ENCODE data around the gene RPP14.
"Not testable (repeated sequence)": the region's sequence is repeated elsewhere in the genome, so short reads cannot be mapped to it uniquely, and the experiment has no call there.

The RPP14 gene

DNA sequence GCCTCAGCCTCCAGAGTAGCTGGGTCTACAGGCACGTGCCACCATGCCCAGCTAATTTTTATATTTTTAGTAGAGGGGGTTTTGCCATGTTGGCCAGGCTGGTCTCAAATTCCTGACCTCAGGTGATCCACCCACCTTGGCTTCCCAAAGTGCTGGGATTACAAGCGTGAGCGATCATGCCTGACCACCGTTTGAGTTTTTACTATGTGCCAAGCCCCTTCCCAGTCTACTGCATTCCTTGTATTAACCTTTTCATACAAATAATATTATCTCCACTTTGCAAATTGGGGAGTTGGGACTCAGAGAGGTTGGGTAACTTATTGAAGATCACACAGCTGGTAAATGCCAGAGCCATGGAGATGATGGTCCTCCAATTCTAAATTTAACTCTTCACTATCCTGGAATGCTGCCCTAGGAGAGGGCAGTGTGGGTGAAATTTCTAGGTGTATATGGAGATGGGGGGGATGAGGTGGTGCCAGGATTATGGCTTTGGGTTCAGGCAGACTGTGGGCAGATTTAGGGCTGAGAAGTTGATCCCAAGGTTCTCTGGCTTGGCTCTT lies 25.6 kb downstream of the RPP14 start:
- DNase-seq (ENCODE audit: low spot score) = no peak

DNA sequence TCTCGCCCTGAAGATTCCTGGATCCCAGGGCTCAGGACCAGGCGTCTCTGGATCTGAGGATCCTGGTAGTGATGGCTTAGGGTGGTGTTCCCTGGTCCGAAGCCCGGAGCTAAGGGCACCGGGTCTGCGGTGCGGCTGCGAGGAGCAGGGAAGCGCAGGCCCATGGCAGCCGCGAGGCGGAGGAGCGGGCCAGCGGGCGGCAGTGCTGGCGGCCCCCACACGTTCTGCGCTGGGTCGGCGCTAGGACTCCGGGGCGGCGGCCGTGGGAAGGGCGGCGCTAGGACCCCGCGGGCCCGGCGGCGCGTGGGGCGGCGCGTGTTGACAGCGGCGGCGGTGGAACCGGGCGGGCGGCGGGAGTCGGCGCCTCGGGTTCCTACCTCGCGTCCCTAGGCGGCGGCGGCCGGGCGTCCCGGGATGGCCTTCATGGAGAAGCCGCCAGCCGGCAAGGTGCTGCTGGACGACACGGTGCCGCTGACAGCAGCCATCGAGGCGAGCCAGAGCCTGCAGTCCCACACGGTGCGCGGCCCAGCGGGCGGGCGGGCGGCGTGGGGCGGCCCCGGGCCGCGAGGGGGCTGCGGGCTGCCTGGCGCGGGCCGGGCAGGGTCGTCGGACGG lies 26.6 kb downstream of the RPP14 start, which contains the start of gene PXK:
TSS of gene PXK (plus strand) at position 318 of the 614 bp plus-strand sequence. CDS start at position 415, 97 bp downstream.
- peak; percentile 88 for DNase-seq (ENCODE audit: low spot score)

DNA sequence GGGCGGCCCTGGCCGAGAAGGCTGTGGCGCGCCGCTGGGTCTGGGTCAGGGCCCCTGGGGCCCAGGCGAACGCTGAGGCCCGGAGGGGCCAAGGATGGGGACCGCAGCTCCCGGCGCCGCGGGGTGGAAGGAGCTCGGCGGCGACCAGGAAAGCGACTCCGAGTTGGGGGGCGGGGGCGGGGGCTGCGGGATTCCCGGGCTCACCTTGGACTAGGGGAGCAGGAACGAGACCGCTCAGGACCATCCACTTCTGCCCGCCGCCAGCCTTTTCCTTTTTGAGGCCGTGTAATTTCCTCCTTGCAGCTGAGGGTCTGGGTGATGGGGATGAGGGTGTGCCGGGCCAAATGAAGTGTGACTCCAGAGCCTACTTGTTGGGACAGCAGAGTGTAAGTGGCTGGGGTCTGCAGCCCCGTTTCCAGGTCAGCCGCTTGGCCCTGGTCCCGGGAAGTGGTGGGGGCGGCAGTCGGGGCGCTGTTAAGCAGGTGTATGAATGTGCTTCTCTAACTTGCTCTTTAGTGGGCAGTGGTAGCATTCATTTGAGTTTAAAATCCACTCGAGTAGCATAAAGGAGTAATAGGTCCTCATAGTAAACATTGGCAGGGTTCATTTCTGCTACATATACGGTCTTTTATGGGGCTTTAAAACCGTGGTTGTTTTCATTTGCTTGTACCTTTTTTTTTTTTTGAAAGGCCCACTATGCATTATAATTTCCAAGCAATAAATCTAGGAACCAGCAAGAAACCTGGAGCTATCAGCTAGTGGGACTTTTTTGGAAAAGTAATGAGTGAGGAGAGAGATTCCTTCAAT lies 27.4 kb downstream of the RPP14 start:
- DNase-seq (ENCODE audit: low spot score) = peak; percentile 57

DNA sequence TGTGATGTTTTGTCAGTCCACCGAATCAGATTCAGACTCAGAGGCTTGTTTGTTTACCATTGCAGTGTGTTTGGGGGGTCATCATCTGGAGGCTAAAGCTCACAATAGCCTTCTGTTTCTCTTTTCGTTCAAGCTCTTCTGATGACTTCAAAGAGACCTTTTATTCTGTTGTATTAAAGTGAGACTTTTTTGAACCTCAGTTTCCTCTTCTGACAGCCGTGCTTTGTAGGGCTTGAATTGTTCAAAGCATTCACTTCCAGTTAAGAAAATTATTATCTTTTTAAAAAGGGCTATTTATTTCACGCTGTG lies 27.9 kb downstream of the RPP14 start:
- DNase-seq (ENCODE audit: low spot score) = peak; percentile 89

DNA sequence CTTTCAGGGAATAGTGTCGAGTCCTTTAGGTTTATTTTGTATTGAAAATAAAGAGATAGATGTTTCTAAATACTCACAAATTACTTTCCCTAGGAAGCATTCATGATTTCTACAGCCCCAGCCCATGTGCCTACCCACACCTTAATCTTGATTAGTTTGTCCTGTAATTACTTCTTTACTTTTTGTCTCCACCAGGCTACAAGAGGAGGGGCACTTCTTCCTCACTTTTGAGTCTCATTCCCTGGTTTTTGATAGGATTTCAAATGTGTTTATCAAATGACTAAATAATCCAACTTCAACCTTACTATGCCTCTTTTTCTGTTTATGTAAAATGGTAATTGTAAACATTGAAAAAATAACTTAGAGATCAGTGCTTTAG lies 28.4 kb downstream of the RPP14 start:
- DNase-seq (ENCODE audit: low spot score) = no peak

DNA sequence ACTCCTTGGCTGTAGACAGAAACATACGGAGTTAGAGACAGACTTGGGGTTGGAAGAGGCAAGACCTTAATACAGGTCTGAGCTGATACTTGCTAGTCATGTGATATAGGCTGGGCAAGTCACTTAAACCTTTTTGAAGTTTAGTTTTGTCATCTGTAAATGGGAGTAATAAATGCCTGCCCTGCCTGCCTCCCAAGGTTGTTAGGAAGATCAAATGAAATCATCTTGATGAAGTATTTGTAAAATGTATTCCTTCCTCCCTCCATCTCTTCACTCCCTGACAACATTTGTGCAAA lies 29.6 kb downstream of the RPP14 start:
- no peak for DNase-seq (ENCODE audit: low spot score)

DNA sequence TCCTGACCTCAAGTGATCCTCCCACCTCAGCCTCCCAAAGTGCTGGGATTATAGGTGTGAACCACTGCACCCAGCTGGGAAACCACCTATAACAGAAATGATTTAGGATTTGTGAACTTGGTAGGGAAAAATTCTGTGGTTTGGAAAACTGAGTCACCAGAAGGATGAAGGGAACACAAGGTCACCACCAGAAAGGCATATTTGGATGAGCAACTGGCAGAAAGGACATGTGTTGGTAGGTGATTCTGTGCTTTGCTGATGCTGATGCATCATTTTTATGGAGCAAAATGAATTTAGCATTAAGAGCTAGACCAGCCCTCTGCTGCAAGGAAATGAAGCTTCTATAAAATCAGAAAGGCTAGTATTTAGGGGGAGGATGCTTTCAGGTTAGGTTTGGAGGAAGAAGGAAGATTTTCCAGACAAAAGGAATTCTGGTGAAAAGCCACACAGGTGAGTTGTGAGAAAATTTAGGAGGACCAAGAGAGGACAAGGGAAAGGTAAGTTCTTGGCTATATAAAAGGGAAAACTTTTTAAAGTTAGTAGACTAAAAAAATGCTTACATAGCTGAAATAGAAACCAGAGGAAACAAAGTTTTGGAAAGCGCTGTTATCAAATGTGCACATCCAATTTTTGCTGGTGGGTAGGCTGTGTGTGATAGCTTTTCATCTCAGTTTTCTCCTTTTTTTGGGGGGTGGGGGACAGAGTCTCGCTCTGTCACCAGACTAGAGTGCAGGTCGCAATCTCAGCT lies 30.3 kb downstream of the RPP14 start:
- no peak for DNase-seq (ENCODE audit: low spot score)

DNA sequence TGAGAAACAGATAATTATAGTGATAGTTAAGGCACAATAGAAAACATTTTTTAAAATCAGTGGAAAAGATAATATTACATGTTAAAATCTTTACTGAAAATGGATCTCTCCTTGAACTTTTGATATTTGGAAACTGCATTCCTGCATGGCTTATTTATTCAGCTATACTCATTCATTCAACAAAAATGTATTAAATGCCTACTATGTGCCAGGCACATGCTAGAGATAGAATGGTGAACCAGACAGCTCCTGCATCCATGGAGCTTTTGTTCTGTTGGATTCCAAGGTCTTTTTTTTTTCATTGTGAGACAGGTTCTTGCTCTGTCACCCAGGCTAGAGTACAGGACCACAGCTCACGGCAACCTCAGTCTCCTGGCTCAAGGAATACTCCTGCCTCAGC lies 31.1 kb downstream of the RPP14 start:
- no peak for DNase-seq (ENCODE audit: low spot score)

DNA sequence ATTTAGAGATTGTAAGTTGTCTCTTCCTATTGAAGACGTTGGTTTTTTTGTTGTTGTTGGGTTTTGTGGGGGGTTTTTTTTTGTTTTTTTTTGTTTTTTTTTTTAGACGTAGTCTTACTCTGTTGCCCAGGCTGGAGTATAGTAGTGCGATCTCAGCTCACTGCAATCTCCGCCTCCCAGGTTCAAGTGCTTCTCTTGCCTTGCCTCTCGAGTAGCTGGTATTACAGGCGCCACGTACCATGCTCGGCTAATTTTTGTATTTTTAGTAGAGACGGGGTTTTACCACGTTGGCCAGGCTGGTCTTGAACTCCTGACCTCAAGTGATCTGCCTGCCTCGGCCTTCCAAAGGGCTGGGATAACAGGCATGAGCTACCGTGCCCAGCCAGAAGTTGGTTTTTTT lies 33.1 kb downstream of the RPP14 start:
- DNase-seq (ENCODE audit: low spot score) = not testable (repeated sequence)

DNA sequence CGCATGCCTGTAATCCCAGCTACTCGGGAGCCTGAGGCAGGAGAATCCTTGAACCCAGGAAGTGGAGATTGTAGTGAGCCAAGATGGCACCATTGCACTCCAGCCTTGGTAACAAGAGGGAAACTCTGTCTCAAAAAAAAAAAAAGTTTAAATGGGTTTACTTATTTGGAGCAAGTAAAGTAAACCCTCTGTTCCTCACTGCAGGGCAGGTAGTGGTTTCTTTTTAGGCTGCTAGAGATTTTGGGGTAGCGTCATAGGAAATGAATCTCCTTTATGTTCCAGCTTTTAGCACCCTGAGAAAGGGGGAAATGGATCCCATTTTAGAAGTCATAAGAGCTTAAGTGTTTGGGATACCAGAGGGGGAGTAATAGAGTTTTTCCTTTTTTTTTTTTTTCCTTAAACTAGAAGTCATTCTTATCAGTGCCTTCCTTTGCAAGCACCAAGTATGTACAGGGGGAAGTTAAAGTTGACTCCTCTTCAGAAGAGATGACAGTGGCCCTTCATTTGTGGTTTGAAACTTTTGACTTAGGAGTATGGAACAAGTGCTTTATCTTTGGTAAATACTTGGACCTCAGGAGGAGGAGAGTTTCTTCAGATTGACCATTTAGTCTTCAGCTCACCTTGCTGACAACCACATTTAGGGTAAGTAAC lies 34.7 kb downstream of the RPP14 start:
- DNase-seq (ENCODE audit: low spot score) = no peak

DNA sequence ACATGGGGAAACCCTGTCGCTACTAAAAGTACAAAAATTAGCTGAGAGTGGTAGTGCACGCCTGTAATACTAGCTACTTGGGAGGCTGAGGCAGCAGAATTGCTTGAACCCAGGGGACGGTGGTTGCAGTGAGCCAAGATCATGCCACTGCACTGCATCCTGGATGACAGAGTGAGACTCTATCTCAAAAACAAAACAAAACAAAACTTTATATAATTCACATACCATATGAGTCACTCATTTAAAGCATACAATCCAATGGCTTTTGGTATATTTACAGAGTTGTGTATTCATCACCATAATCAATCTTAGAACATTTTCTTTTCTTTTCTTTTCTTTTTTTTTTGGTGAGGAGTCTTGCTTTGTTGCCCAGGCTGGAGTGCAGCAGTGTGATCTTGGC lies 35.3 kb downstream of the RPP14 start:
- no peak for DNase-seq (ENCODE audit: low spot score)

DNA sequence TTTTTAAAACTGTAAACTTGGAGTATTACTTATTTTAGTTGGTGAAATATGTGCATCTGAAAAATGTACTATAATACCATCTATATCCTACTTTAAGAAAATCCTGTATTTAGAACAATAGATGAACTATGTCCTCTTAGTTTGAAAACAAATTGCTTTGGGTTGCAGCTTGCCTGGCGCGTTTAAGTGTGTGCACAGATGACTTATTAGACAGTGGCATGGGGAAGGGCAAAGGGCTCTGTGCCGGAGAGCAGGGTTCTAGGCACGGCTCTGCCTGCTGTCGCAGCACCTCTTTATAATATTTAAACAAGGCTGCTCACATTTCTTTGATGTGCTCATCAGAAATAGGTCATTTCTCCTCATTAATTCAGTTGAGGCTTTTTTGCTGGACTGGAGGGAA lies 36.6 kb downstream of the RPP14 start:
- DNase-seq (ENCODE audit: low spot score) = peak; percentile 50

DNA sequence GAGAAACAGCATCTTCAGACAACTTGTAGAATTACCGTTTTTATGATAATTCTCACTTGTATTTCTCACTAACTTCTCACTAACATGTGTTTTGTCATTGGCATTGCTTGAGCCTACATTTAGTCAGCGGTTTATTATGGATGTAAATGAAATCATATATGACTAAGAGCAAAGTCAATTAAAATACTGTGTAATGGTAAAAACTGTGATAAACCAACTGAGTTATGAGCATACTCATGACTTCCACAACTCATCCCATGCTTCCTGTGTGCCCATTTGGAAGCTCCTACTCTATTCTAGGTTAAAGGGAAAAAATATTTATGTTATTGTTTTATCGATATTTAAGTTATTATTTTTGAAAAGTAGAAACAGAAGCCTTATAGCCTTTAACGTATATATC lies 39.4 kb downstream of the RPP14 start:
- no peak for DNase-seq (ENCODE audit: low spot score)

DNA sequence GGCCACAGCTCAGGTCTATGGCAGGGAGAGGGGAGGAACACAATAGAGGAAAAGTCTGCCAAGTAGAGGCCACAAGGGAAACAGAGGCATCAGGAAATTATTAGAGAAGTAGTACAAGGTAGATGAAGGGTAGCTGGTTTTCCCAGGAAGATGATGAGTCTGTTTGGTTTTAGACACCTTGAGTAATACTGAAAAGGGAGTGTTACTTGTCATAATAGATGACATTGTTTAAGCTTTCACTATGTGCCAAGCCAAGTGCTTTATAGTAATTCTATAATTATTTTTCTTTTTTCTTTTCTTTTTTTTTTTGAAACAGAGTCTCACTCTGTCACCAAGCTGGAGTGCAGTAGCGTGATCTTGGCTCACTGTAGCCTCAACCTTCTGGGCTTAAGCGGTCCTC lies 40.3 kb downstream of the RPP14 start:
- no peak for DNase-seq (ENCODE audit: low spot score)

DNA sequence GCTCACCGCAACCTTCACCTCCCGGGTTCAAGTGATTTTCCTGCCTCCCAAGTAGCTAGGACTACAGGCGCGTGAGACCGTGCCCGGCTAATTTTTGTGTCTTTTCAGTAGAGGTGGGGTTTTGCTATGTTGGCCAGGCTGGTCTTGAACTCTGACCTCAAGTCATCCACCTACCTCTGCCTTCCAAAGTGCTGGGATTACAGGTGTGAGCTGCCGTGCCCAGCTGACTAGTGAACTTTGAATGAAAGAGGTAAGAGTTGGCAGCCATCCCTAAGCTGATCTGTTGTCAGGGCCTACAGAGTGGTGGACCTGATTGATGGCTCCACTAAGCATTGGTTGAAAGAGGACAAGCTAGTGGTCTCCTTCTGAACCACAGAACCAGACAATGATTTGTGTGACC lies 41.9 kb downstream of the RPP14 start:
- DNase-seq (ENCODE audit: low spot score) = no peak

DNA sequence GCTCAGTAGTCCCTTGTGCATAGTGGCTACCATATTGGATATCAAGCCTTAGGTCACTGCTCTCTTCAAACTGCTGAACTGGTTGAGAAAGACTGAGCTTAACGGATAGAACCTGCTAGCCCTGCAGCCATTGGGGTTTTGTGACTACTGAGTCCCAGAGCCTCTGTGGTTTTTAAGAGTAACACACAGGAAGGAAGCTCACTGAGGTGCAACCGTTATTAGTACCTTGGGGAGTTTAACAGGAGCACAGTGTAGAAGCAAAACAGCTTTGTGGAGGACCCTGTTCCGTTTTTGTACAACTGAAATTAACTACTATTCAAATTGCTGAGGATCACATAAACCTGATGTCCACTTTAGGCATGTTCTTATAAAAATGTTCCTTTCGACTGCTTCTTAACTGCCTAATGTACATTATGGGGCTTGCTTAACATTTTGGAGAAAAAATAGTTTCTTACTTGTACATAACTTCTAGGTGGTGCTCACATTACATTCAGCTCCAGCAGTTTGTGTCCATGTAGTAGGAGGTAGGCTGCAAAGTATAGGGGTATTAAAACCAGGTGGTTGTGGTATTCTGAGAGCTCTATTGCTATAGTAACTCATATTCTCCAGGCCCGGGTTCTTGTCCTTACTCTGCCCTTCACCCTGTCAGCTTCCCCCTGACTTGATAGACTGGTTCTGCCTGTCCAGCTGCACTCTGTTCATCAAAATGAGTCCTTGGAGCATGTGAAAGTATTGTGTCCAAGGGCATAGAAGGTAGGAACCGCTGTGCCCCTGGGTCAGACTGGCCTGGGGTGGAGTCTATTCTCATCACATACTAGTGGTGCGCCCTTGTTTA lies 44.0 kb downstream of the RPP14 start:
- DNase-seq (ENCODE audit: low spot score) = no peak

DNA sequence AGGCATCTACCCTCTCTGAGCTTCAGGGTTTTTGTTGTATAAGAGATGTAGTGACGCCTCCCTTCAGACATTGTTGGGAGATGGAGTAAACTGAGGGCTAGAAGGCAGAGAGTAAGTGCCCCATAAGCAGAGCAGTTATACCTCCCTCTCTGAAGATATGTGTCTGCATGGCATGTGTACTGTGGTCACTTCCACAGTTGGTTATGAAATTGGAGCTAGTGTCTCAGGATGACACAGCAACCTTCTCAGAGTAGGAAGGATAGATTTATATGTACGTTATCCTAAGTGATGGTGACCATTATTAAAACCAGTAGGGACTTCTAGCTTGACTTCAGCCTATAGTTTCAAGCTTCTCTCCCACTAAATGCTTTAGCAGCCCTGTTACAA lies 44.6 kb downstream of the RPP14 start:
- no peak for DNase-seq (ENCODE audit: low spot score)

DNA sequence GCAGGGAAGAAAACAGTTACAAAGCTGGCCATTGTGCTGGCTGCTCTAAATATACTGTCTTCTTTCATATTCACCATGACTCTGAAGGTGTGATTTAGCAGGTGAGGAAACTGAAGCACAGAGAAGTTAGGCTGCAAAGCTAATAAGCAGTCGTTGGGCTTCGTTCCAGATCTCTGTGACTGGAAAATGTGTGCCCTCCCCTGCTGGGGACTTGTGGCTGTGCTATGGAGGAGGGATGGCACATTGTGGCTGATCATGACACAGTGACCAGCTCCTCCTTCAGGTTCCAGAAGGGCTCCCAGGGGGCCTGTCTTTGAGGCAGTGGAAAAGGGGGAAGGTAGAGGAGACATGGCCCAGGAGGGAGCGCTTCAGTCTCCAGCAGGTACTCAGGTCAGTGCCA lies 45.9 kb downstream of the RPP14 start:
- no peak for DNase-seq (ENCODE audit: low spot score)

DNA sequence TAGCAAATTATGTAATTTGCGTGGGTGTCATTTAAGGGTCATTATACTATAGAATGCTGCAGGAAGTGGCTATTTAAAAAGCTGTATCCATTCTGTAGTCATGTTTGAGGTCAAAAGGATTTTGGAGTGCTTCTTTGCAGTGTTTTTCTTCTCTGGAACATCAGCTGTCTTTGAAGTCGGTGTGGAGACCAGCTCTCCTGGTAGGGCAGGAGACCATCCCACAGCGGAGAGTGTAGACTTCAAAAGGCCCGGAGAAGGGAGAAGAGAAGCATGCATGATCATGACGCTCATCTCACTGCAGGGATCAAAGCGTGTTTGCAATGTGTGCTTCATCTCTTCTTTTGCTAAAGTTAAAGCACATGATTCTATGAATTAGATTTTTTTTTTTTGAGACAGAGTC lies 46.6 kb downstream of the RPP14 start:
- no peak for DNase-seq (ENCODE audit: low spot score)

DNA sequence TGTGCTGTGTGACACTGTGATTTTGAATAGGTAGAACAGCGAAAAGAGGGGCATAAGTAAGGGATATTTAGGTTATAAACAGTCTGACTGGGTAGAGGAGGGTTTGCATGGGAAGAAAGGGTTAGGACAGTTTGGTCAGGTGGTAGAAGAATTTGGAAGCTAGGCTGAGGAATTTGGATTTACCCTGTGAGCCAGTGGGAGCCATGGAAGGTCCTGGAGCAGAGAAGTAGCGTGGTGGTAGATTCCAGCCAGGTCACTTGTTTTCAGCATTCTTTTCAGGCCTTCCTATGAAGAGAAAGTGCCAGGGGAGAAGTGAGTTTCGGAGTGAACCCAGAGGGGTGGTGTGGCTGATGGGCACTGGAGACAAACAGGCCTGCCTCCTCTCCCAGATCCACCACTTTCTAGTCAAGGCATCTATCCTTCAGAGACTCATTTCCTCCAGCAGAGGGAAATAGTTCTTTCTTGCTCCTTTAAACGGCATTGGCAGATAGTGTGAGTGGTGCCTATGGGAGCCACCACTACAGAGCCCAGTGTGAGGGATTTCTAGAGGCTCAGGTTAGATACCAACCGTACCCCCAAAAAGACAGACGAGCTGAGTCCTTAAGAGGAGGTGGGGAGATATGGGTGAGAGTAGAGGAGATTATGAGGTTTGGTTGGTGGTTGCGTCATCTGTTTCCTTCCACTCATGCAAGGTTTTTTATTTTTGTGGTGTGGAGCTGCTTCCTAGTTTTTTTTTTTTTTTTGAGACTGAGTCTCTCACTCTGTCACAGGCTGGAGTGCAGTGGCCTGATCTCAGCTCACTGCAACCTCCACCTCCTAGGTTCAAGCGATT lies 47.9 kb downstream of the RPP14 start:
- DNase-seq (ENCODE audit: low spot score) = no peak

DNA sequence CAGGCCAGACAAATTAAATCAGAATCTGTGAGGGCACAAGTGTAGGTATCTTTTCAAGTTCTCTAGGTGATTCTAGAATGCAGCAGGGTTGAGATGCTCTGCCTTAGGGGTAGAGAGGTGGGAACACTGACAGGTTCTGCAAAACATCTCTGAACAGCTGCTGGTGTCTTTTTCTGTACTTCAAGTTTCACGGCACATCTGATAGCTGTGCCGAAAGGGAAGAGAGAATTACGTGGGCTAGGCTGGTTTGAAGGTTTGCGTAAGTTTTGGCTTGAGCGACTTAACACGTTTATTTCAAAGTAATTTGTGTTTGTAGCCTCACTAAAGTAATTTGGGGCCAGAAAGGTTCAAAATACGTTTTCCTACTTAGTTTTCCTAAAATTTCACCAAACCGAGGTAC lies 49.1 kb downstream of the RPP14 start:
- no peak for DNase-seq (ENCODE audit: low spot score)
